K562 (cell line): ENCODE measurements around the gene MUC5B. TPM values are rescaled to one million over a fixed set of nuclear protein-coding genes. Genes with fewer than 3 reads are reported as not detected.

Experiments used
- ATAC-seq: fragments of 200-7000 bp; cut with Tn5 transposase; 3 replicates; pipeline ENCODE4 v1.9.1; 2020; ENCODE audit warnings: moderate library complexity
- BruUV-seq: library from RNA; stranded (reverse); fragments of 400-500 nt; replicated peaks from 2 replicates; lab custom pipeline; 2021; lab: Mats Ljungman, UMichigan
- CTCF ChIA-PET: fragments of 300-600 bp; formaldehyde crosslinking; extraction: SDS; loops from one replicate; lab custom pipeline; 2021; ENCODE audit warnings: low intra/inter-chr PET ratio; lab: Yijun Ruan, JAX
- POLR2A ChIA-PET: fragments of 300-600, 350-650 bp; sonication (Branson Sonifier 250); formaldehyde crosslinking; extraction: SDS; loops from one replicate; lab custom pipeline; 2021; ENCODE audit warnings: antibody characterized with exemption, inconsistent platforms; lab: Yijun Ruan, JAX
- DNase-seq, 4 experiments: peaks; one replicate each; pipeline versions ENCODE4 v3.0.0 to v3.0.0-alpha.2; 2011 to 2018; ENCODE audit warnings: low spot score in 3 of 4, mixed read lengths in 3 of 4; ENCODE audit errors: extremely low read depth in 1 of 4
- FAIRE-seq: peaks from 2 replicates; lab custom pipeline; 2011; peaks lifted over from hg19 to GRCh38; lab: Jason Lieb, UNC
- H2AFZ ChIP-seq: 2 replicates; pipeline ENCODE4 v1.6.0; 2011; ENCODE audit warnings: low read depth, low read length, control low read depth, inconsistent platforms
- H3K27ac ChIP-seq: fragments of 200-600 bp; 3 replicates; pipeline ENCODE4 v1.8.0; 2011; ENCODE audit warnings: low read depth, mild to moderate bottlenecking, control low read depth, inconsistent platforms, low read length, moderate library complexity, mixed read lengths; ENCODE audit errors: extremely low read depth
- H3K27me3 ChIP-seq, 2 experiments: fragments of 300-600 bp in 1 of 2; 2 replicates in 1 of 2; 3 replicates in 1 of 2; pipeline versions ENCODE4 v1.6.0 to v1.8.0; 2011; ENCODE audit warnings: inconsistent platforms in 2 of 2, low read length in 2 of 2, mild to moderate bottlenecking in 1 of 2, mixed read lengths in 1 of 2, moderate library complexity in 1 of 2; ENCODE audit not compliant: control insufficient read depth in 2 of 2, insufficient read depth in 2 of 2
- H3K36me3 ChIP-seq: fragments of 300-600 bp; 3 replicates; pipeline ENCODE4 v1.8.0; 2011; ENCODE audit warnings: mild to moderate bottlenecking, low read length, inconsistent platforms; ENCODE audit not compliant: control insufficient read depth, insufficient read depth
- H3K4me1 ChIP-seq, 2 experiments: fragments of 200-600 bp in 1 of 2; replicated peaks in 1 of 2; 2 replicates in 1 of 2; 3 replicates in 1 of 2; pipeline versions ENCODE4 v1.5.1 to v1.8.0; 2011; ENCODE audit warnings: inconsistent platforms in 2 of 2, low read length in 2 of 2, mild to moderate bottlenecking in 1 of 2, mixed read lengths in 1 of 2, moderate library complexity in 1 of 2; ENCODE audit not compliant: control insufficient read depth in 2 of 2, insufficient read depth in 2 of 2
- H3K4me2 ChIP-seq: 2 replicates; pipeline ENCODE4 v1.6.1; 2011; ENCODE audit warnings: low read length, control low read depth, inconsistent platforms, mixed read lengths; ENCODE audit not compliant: insufficient read depth
- H3K4me3 ChIP-seq: fragments of 200-600 bp; sonication (generic), shearing (Covaris generic); 2 replicates; pipeline ENCODE4 v1.5.1; 2016; ENCODE audit warnings: control low read depth, inconsistent platforms
- H3K79me2 ChIP-seq: fragments of 200-600 bp; 3 replicates; pipeline ENCODE4 v1.8.0; 2011; ENCODE audit warnings: low read length, inconsistent platforms; ENCODE audit not compliant: control insufficient read depth, insufficient read depth
- H3K9ac ChIP-seq, 2 experiments: 2 replicates each; pipeline versions ENCODE4 v1.6.0 to v1.6.1; 2011; ENCODE audit warnings: low read depth in 2 of 2, low read length in 2 of 2, control low read depth in 1 of 2, inconsistent platforms in 1 of 2, mild to moderate bottlenecking in 1 of 2, mixed read lengths in 1 of 2; ENCODE audit not compliant: insufficient read depth in 1 of 2
- H3K9me1 ChIP-seq: one replicate; pipeline ENCODE4 v1.6.0; 2011; ENCODE audit warnings: inconsistent platforms, mild to moderate bottlenecking, low read length, moderate library complexity; ENCODE audit not compliant: control insufficient read depth, insufficient read depth
- H3K9me3 ChIP-seq: replicated peaks from 2 replicates; pipeline ENCODE4 v1.5.1; 2011; ENCODE audit warnings: low read depth, low read length, inconsistent platforms; ENCODE audit not compliant: control insufficient read depth, insufficient read depth
- H4K20me1 ChIP-seq: replicated peaks from 2 replicates; pipeline ENCODE4 v1.6.1; 2011; ENCODE audit warnings: low read length, inconsistent platforms, mixed read lengths; ENCODE audit not compliant: control insufficient read depth, insufficient read depth
- BMI1 ChIP-seq: fragments of 150-350 bp; IDR thresholded peaks from 2 replicates; pipeline ENCODE4 v1.6.1; 2014; ENCODE audit warnings: low read length
- HBP1 ChIP-seq: fragments of 450-650 bp; formaldehyde crosslinking; IDR thresholded peaks from 2 replicates; pipeline ENCODE4 v1.4.0; 2022; ENCODE audit warnings: missing genetic modification characterization
- LEF1 ChIP-seq: fragments of 450-650 bp; IDR thresholded peaks from 2 replicates; pipeline ENCODE4 v1.6.1; 2016; ENCODE audit warnings: mild to moderate bottlenecking
- PCBP2 ChIP-seq: fragments of 200-400 bp; formaldehyde crosslinking; IDR thresholded peaks from 2 replicates; pipeline ENCODE4 v1.6.1; 2018; ENCODE audit warnings: low read length, low read depth, mild to moderate bottlenecking, moderate library complexity; ENCODE audit not compliant: poor library complexity, severe bottlenecking
- SRSF1 ChIP-seq: fragments of 200-400 bp; formaldehyde crosslinking; IDR thresholded peaks from 2 replicates; pipeline ENCODE4 v1.6.1; 2017; ENCODE audit warnings: mild to moderate bottlenecking, low read depth, low read length, moderate library complexity
- TEAD1 ChIP-seq, 2 experiments: fragments of 450-650 bp in 1 of 2; sonication (generic) in 1 of 2; formaldehyde crosslinking; IDR thresholded peaks; 2 replicates each; pipeline versions ENCODE4 v1.4.0 to v1.8.0; 2020 to 2022; ENCODE audit warnings: mild to moderate bottlenecking in 2 of 2, missing genetic modification reagents in 1 of 2
- TSC22D4 ChIP-seq: fragments of 450-650 bp; IDR thresholded peaks from 2 replicates; pipeline ENCODE4 v1.6.1; 2016; ENCODE audit warnings: missing genetic modification characterization, missing biosample characterization, control low read depth
- ZBTB7A ChIP-seq: IDR thresholded peaks from 2 replicates; pipeline ENCODE4 v1.6.1; 2011; ENCODE audit warnings: low read depth, mild to moderate bottlenecking, low read length, moderate library complexity, borderline replicate concordance; ENCODE audit not compliant: control insufficient read depth
- ZNF212 ChIP-seq: fragments of 450-650 bp; formaldehyde crosslinking; IDR thresholded peaks from 2 replicates; pipeline ENCODE4 v1.4.0; 2020; ENCODE audit warnings: mild to moderate bottlenecking
- ZNF316 ChIP-seq: fragments of 450-650 bp; IDR thresholded peaks from 2 replicates; pipeline ENCODE4 v1.6.1; 2016
- ZNF445 ChIP-seq: fragments of 250-450 bp; sonication (Bioruptor Pico); IDR thresholded peaks from 2 replicates; pipeline ENCODE4 v1.4.0; 2020; ENCODE audit warnings: low read depth, mild to moderate bottlenecking, moderate library complexity
- ZNF449 ChIP-seq: fragments of 250-450 bp; sonication (Bioruptor Pico); IDR thresholded peaks from 2 replicates; pipeline ENCODE4 v1.8.0; 2022; ENCODE audit warnings: moderate library complexity, mild to moderate bottlenecking, inconsistent platforms
- WGBS: fragments of 100-300 bp; shearing (Covaris generic); methylation state at CpG from one replicate; pipeline ENCODE4 v1.1.6; 2016; ENCODE audit warnings: low coverage, mixed read lengths; ENCODE audit not compliant: insufficient coverage; ENCODE audit errors: missing lambda C conversion rate; 5-methylcytosine and 5-hydroxymethylcytosine counted together
- in situ Hi-C: fragments of 300-500 bp; cut with MboI; formaldehyde crosslinking; loops from 4 replicates; pipeline ENCODE4 v1.15.0; 2018; ENCODE audit warnings: inconsistent platforms, mixed read lengths
- intact Hi-C: fragments of 100-400 bp; cut with micrococcal nuclease; formaldehyde crosslinking; loops from 2 replicates; pipeline ENCODE4 v1.14.2; 2022
- polyA plus RNA-seq, 8 experiments: library from polyadenylated mRNA; depleted of rRNA in 4 of 8; stranded (reverse) in 5 of 8; unstranded in 3 of 8; fragments of >200 nt; fragmentation: Nextera tagmentation in 2 of 8; fragmentation: Illumina TruSeq in 1 of 8; extraction: Ambion mirVana in 2 of 8; extraction: Trizol in 1 of 8; gene quantifications; 2 replicates each; pipeline versions ENCODE4 v1.2.1 to v1.2.3, GENCODE V29; 2011 to 2014; ENCODE audit warnings: inconsistent platforms in 1 of 8, missing spikeins in 1 of 8
- total RNA-seq, 7 experiments: library from RNA; depleted of rRNA in 6 of 7; stranded (reverse); fragments of >200 nt in 6 of 7; fragmentation: Illumina TruSeq in 2 of 7; extraction: Trizol in 2 of 7; gene quantifications; 2 replicates each; pipeline versions ENCODE4 v1.2.1 to v1.2.3, GENCODE V29; 2011 to 2021; ENCODE audit warnings: low replicate concordance in 1 of 7
- TF ChIP-seq, protein P1 (sequence below): fragments of 450-650 bp; formaldehyde crosslinking; IDR thresholded peaks from 2 replicates; pipeline ENCODE4 v1.4.0; 2020; ENCODE audit warnings: mild to moderate bottlenecking, moderate library complexity
- TF ChIP-seq, protein P2 (sequence below): sonication (generic); formaldehyde crosslinking; IDR thresholded peaks from 2 replicates; pipeline ENCODE4 v1.8.0; 2022; ENCODE audit warnings: mild to moderate bottlenecking, missing genetic modification reagents, borderline replicate concordance

Gene MUC5B
- total and polyA plus RNA-seq, 9 of the 15 experiments (the other 6 are each of a cell fraction or from before 2014, with no cell fraction given), result 0.04 to 0.95 TPM; not detected in 7

- 0 out of 2 replicates have a peak, but pooled peaks have one; percentile 12 for TF ChIP-seq ZBTB7A
These were observed 49.1 kb downstream of the MUC5B start (continued) for GRCh38 chr11:1271927-1272326.

- Histone ChIP-seq H4K20me1 (no peaks in the 10 kb centered on the region), H3K27me3 (peaks cover 0 to 7% of the 10 kb centered on the region in 2 experiments; a peak in 1 of 5 replicates)
- WGBS, result 99% methylated on average over 25 of the region's 30 CpGs
- TF ChIP-seq BMI1 (no peak), ZNF449 (CRISPR knock-in tag) (no peak), ZNF445 (CRISPR knock-in tag) (no peak), HBP1 (CRISPR knock-in tag) (no peak), TSC22D4 (tag) (no peak), SRSF1 (no peak), TEAD1 (CRISPR knock-in tag; IDR thresholded peaks at IDR 0.05) (no peak), ZNF212 (CRISPR knock-in tag) (no peak), LEF1 (no peak), ZNF316 (no peak), PCBP2 (no peak)
- TF ChIP-seq, protein P1, sequence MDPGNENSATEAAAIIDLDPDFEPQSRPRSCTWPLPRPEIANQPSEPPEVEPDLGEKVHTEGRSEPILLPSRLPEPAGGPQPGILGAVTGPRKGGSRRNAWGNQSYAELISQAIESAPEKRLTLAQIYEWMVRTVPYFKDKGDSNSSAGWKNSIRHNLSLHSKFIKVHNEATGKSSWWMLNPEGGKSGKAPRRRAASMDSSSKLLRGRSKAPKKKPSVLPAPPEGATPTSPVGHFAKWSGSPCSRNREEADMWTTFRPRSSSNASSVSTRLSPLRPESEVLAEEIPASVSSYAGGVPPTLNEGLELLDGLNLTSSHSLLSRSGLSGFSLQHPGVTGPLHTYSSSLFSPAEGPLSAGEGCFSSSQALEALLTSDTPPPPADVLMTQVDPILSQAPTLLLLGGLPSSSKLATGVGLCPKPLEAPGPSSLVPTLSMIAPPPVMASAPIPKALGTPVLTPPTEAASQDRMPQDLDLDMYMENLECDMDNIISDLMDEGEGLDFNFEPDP (CRISPR knock-in tag), result no peak
- TF ChIP-seq, protein P2, sequence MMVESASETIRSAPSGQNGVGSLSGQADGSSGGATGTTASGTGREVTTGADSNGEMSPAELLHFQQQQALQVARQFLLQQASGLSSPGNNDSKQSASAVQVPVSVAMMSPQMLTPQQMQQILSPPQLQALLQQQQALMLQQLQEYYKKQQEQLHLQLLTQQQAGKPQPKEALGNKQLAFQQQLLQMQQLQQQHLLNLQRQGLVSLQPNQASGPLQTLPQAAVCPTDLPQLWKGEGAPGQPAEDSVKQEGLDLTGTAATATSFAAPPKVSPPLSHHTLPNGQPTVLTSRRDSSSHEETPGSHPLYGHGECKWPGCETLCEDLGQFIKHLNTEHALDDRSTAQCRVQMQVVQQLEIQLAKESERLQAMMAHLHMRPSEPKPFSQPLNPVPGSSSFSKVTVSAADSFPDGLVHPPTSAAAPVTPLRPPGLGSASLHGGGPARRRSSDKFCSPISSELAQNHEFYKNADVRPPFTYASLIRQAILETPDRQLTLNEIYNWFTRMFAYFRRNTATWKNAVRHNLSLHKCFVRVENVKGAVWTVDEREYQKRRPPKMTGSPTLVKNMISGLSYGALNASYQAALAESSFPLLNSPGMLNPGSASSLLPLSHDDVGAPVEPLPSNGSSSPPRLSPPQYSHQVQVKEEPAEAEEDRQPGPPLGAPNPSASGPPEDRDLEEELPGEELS (CRISPR knock-in tag), result no peak
These were observed 49.7 kb downstream of the MUC5B start for GRCh38 chr11:1272531-1272930.

More at GRCh38 chr11:1272531-1272930, 49.7 kb downstream of the MUC5B start:
- no TSS peak for BruUV-seq
- Histone ChIP-seq H3K4me3 (no peak overlapping the region), H3K9ac (no peak overlapping the region), H3K9me1 (peaks cover 3% of the 10 kb centered on the region), H3K79me2 (no peaks in the 10 kb centered on the region), H2AFZ (no peak overlapping the region), H3K9me3 (no peaks in the 10 kb centered on the region), H3K4me1 (peaks cover 3 to 22% of the 10 kb centered on the region in 2 experiments; a peak in 4 of 5 replicates), H3K4me2 (no peak overlapping the region), H3K27ac (no peak overlapping the region), H3K36me3 (peaks cover 17% of the 10 kb centered on the region; the same call in 2 of the 3 replicates)
- intact Hi-C loops (no loop called here), in situ Hi-C loops (no loop called here)
- POLR2A ChIA-PET, result no interaction called here
- FAIRE-seq (no peak), DNase-seq (no peak), ATAC-seq (no peak)
- CTCF ChIA-PET, result no interaction called here
